Measurements from ENCODE around the gene EGFR.

EGFR gene

GRCh38 chr7:55210176-55210575 lies 191.4 kb downstream of the EGFR start:
- no peaks in the 10 kb centered on the region for H3K27me3 ChIP-seq

GRCh38 chr7:55210716-55211115 lies 191.9 kb downstream of the EGFR start:
- no peaks in the 10 kb centered on the region for H4K20me1 ChIP-seq

More at GRCh38 chr7:55210176-55210575, 191.4 kb downstream of the EGFR start:
- H3K9ac ChIP-seq: no peak overlapping the region
- H3K4me3 ChIP-seq: no peak overlapping the region
- TF ChIP-seq Cebpa-rat (IDR thresholded peaks at IDR 0.05): no peak
- no peaks in the 10 kb centered on the region for H4K20me1 ChIP-seq
- H3K9me3 ChIP-seq: no peaks in the 10 kb centered on the region
- no peaks in the 10 kb centered on the region for H3K4me1 ChIP-seq
- H3K4me2 ChIP-seq: no peak overlapping the region
- no peaks in the 10 kb centered on the region for H3K36me3 ChIP-seq
- H3K27ac ChIP-seq: no peak overlapping the region

GRCh38 chr7:55211726-55212125 lies 192.9 kb downstream of the EGFR start:
- Histone ChIP-seq H3K4me2 (no peak overlapping the region), H3K4me3 (no peak overlapping the region), H3K9me3 (no peaks in the 10 kb centered on the region), H3K9ac (no peak overlapping the region), H3K27ac (no peak overlapping the region), H4K20me1 (no peaks in the 10 kb centered on the region), H3K36me3 (no peaks in the 10 kb centered on the region), H3K27me3 (no peaks in the 10 kb centered on the region), H3K4me1 (no peaks in the 10 kb centered on the region)
- no peak for TF ChIP-seq Cebpa-rat (IDR thresholded peaks at IDR 0.05)

More at GRCh38 chr7:55210716-55211115, 191.9 kb downstream of the EGFR start:
- Histone ChIP-seq H3K27ac (no peak overlapping the region), H3K4me2 (no peak overlapping the region), H3K4me1 (no peaks in the 10 kb centered on the region), H3K36me3 (no peaks in the 10 kb centered on the region), H3K9ac (no peak overlapping the region), H3K9me3 (no peaks in the 10 kb centered on the region), H3K4me3 (no peak overlapping the region), H3K27me3 (no peaks in the 10 kb centered on the region)
- no peak for TF ChIP-seq Cebpa-rat (IDR thresholded peaks at IDR 0.05)

DNA sequence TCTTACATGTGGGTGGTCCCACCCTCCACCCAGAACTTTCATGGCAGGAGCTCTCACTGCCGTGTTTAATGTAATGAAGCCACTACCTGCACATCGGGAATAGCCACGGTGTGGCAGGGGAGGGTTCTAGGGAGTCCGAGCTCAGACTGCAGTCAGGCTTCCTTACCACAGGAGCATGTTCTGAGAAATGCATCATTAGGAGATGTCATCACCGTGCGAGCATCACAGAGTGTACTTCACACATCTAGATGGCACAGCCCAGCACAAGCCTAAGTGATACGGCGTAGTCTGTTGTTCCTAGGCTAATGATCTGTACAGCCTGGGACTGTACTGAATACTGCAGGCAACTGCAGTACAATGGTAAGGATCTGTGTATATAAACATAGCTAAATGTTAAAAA lies 193.4 kb downstream of the EGFR start:
- no peak overlapping the region for H3K4me3 ChIP-seq

DNA sequence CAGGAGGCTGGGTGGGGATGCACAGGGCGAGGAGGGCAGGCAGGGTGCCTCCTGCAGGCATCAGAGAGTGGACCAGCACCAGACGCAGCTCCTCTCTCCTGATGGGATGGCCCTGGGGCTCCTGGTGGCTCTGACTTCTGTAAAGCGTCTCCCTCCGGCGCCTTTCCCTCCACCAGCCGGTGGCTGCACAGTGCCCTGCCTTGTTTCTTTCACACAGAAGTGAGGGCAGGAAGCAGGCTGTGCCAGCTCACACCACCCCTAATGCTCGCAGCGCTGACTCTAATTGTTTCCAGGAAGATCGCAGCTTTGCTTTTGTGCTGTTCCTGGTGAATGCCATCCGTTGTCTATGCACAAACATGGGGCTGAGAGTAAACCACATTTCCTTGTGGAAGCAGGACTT lies 194.0 kb downstream of the EGFR start:
- Histone ChIP-seq H4K20me1 (no peaks in the 10 kb centered on the region), H3K9ac (no peak overlapping the region), H3K4me3 (no peak overlapping the region), H3K27ac (no peak overlapping the region), H3K4me1 (no peaks in the 10 kb centered on the region), H3K4me2 (no peak overlapping the region), H3K27me3 (no peaks in the 10 kb centered on the region), H3K9me3 (no peaks in the 10 kb centered on the region), H3K36me3 (no peaks in the 10 kb centered on the region)
- TF ChIP-seq Cebpa-rat (IDR thresholded peaks at IDR 0.05): no peak

More for the DNA sequence above, 193.4 kb downstream of the EGFR start:
- TF ChIP-seq Cebpa-rat (IDR thresholded peaks at IDR 0.05): no peak
- Histone ChIP-seq H3K36me3 (no peaks in the 10 kb centered on the region), H3K4me2 (no peak overlapping the region), H3K27ac (no peak overlapping the region), H3K27me3 (no peaks in the 10 kb centered on the region), H4K20me1 (no peaks in the 10 kb centered on the region), H3K9ac (no peak overlapping the region), H3K9me3 (no peaks in the 10 kb centered on the region), H3K4me1 (no peaks in the 10 kb centered on the region)

GRCh38 chr7:55214707-55215106 lies 195.9 kb downstream of the EGFR start:
- Histone ChIP-seq H3K4me2 (no peak overlapping the region), H4K20me1 (no peaks in the 10 kb centered on the region), H3K4me1 (no peaks in the 10 kb centered on the region), H3K27me3 (no peaks in the 10 kb centered on the region), H3K9me3 (no peaks in the 10 kb centered on the region), H3K4me3 (no peak overlapping the region), H3K36me3 (no peaks in the 10 kb centered on the region), H3K9ac (no peak overlapping the region), H3K27ac (no peak overlapping the region)
- TF ChIP-seq Cebpa-rat (IDR thresholded peaks at IDR 0.05): no peak

GRCh38 chr7:55223023-55223422 lies 204.2 kb downstream of the EGFR start:
- H3K36me3 ChIP-seq: no peaks in the 10 kb centered on the region
- H3K4me1 ChIP-seq: 0 out of 2 replicates have a peak, but pooled peaks cover 7% of the 10 kb centered on the region
- H3K27ac ChIP-seq: no peak overlapping the region
- no peak for TF ChIP-seq Cebpa-rat (IDR thresholded peaks at IDR 0.05)
- H3K4me2 ChIP-seq: no peak overlapping the region
- H3K9me3 ChIP-seq: peaks cover 2% of the 10 kb centered on the region; the same call in 1 of the 2 replicates
- H3K27me3 ChIP-seq: no peaks in the 10 kb centered on the region
- H3K9ac ChIP-seq: no peak overlapping the region
- no peak overlapping the region for H3K4me3 ChIP-seq
- no peaks in the 10 kb centered on the region for H4K20me1 ChIP-seq

GRCh38 chr7:55224111-55224510 lies 205.3 kb downstream of the EGFR start:
- Histone ChIP-seq H3K4me3 (no peak overlapping the region), H3K27ac (no peak overlapping the region), H3K4me1 (0 out of 2 replicates have a peak, but pooled peaks cover 7% of the 10 kb centered on the region), H4K20me1 (no peaks in the 10 kb centered on the region), H3K27me3 (no peaks in the 10 kb centered on the region), H3K4me2 (no peak overlapping the region), H3K9ac (no peak overlapping the region), H3K36me3 (no peaks in the 10 kb centered on the region), H3K9me3 (peaks cover 11% of the 10 kb centered on the region; the same call in 1 of the 2 replicates)
- no peak for TF ChIP-seq Cebpa-rat (IDR thresholded peaks at IDR 0.05)

- Histone ChIP-seq H4K20me1 (no peaks in the 10 kb centered on the region), H3K4me3 (no peak overlapping the region), H3K4me2 (no peak overlapping the region), H3K27me3 (no peaks in the 10 kb centered on the region), H3K4me1 (0 out of 2 replicates have a peak, but pooled peaks cover 7% of the 10 kb centered on the region), H3K9ac (no peak overlapping the region), H3K36me3 (no peaks in the 10 kb centered on the region), H3K9me3 (peaks cover 17% of the 10 kb centered on the region), H3K27ac (no peak overlapping the region)
- TF ChIP-seq Cebpa-rat (IDR thresholded peaks at IDR 0.05): no peak
Observed at GRCh38 chr7:55224810-55225209, 206.0 kb downstream of the EGFR start.

- Histone ChIP-seq H3K36me3 (no peaks in the 10 kb centered on the region), H3K27ac (no peak overlapping the region), H3K9ac (no peak overlapping the region), H3K9me3 (peaks cover 20% of the 10 kb centered on the region), H3K4me1 (no peaks in the 10 kb centered on the region), H3K4me2 (no peak overlapping the region), H3K27me3 (no peaks in the 10 kb centered on the region), H3K4me3 (no peak overlapping the region), H4K20me1 (no peaks in the 10 kb centered on the region)
- TF ChIP-seq Cebpa-rat (IDR thresholded peaks at IDR 0.05): no peak
Observed at GRCh38 chr7:55230014-55230413, 211.2 kb downstream of the EGFR start.

GRCh38 chr7:55231736-55232280 lies 213.0 kb downstream of the EGFR start:
- no peak for TF ChIP-seq Cebpa-rat (IDR thresholded peaks at IDR 0.05)

More at GRCh38 chr7:55231736-55232280, 213.0 kb downstream of the EGFR start:
- no peak overlapping the region for H3K4me2 ChIP-seq
- H3K27me3 ChIP-seq: no peaks in the 10 kb centered on the region
- H3K9me3 ChIP-seq: peaks cover 20% of the 10 kb centered on the region
- no peaks in the 10 kb centered on the region for H3K36me3 ChIP-seq
- H3K4me3 ChIP-seq: no peak overlapping the region
- no peak overlapping the region for H3K9ac ChIP-seq
- H4K20me1 ChIP-seq: no peaks in the 10 kb centered on the region
- no peak overlapping the region for H3K27ac ChIP-seq
- no peaks in the 10 kb centered on the region for H3K4me1 ChIP-seq

Data from BLaER1 (cell line).